CD8-positive, alpha-beta memory T cell (primary cell): ENCODE data around the gene BPIFB3. TPM values are rescaled to one million over a fixed set of nuclear protein-coding genes. Genes with fewer than 3 reads are reported as not detected.
A peak's percentile ranks its signal among the peaks of the same experiment; 100 is the strongest.
"Not testable (repeated sequence)": the region's sequence is repeated elsewhere in the genome, so short reads cannot be mapped to it uniquely, and the experiment has no call there.

Experiments used
- CTCF ChIA-PET: fragments of 350-600 bp; sonication (Branson Sonifier 250); formaldehyde crosslinking; loops from one replicate; lab custom pipeline; 2021; ENCODE audit warnings: antibody characterized with exemption; lab: Charles Lee
- POLR2A ChIA-PET: fragments of 350-600 bp; sonication (Branson Sonifier 250); formaldehyde crosslinking; loops from one replicate; lab custom pipeline; 2021; ENCODE audit warnings: antibody characterized with exemption; lab: Charles Lee
- DNase-seq, 5 donors: peaks; one replicate each; pipeline versions ENCODE4 v3.0.0 to v3.0.0-alpha.2; 2020 to 2022; ENCODE audit warnings: mixed read lengths in 1 of 5
- H3K27ac ChIP-seq: one replicate; pipeline ENCODE4 v1.7.0; 2013; ENCODE audit warnings: low read depth, mild to moderate bottlenecking, low read length, moderate library complexity
- H3K27me3 ChIP-seq: 2 replicates; pipeline ENCODE4 v1.7.0; 2013; ENCODE audit warnings: low read length, mild to moderate bottlenecking; ENCODE audit not compliant: insufficient read depth, poor library complexity, severe bottlenecking
- H3K36me3 ChIP-seq: 2 replicates; pipeline ENCODE4 v1.7.0; 2013; ENCODE audit warnings: mild to moderate bottlenecking, low read length, moderate library complexity; ENCODE audit not compliant: insufficient read depth
- H3K4me1 ChIP-seq: 2 replicates; pipeline ENCODE4 v1.7.0; 2013; ENCODE audit warnings: mild to moderate bottlenecking, low read length, moderate library complexity; ENCODE audit not compliant: insufficient read depth
- H3K4me3 ChIP-seq: 2 replicates; pipeline ENCODE4 v1.7.0; 2013; ENCODE audit warnings: mild to moderate bottlenecking, low read length
- H3K9me3 ChIP-seq: 2 replicates; pipeline ENCODE4 v1.7.0; 2013; ENCODE audit warnings: mild to moderate bottlenecking, low read length
- H3K27ac Mint-ChIP-seq, 8 donors: one replicate each; pipeline ENCODE4 v1.8.0; 2020 to 2021; ENCODE audit warnings: mixed read lengths in 8 of 8, mild to moderate bottlenecking in 6 of 8, inconsistent platforms in 3 of 8, moderate library complexity in 3 of 8
- H3K27me3 Mint-ChIP-seq, 2 donors: one replicate each; pipeline ENCODE4 v1.8.0; 2020 to 2021; ENCODE audit warnings: mixed read lengths in 2 of 2, mild to moderate bottlenecking in 1 of 2, moderate library complexity in 1 of 2
- H3K36me3 Mint-ChIP-seq, 3 donors: one replicate each; pipeline ENCODE4 v1.8.0; 2020 to 2021; ENCODE audit warnings: mixed read lengths in 3 of 3, inconsistent platforms in 1 of 3, mild to moderate bottlenecking in 1 of 3
- H3K4me1 Mint-ChIP-seq, 3 donors: one replicate each; pipeline ENCODE4 v1.8.0; 2020 to 2021; ENCODE audit warnings: mixed read lengths in 3 of 3, inconsistent platforms in 1 of 3, mild to moderate bottlenecking in 1 of 3
- H3K4me3 Mint-ChIP-seq, 7 donors: one replicate each; pipeline ENCODE4 v1.8.0; 2020 to 2021; ENCODE audit warnings: mixed read lengths in 7 of 7, mild to moderate bottlenecking in 6 of 7, moderate library complexity in 4 of 7, inconsistent platforms in 2 of 7
- H3K9me3 Mint-ChIP-seq, 5 donors: one replicate each; pipeline ENCODE4 v1.8.0; 2020 to 2022; ENCODE audit warnings: mixed read lengths in 5 of 5, mild to moderate bottlenecking in 3 of 5, moderate library complexity in 2 of 5, inconsistent platforms in 1 of 5
- polyA plus RNA-seq: library from polyadenylated mRNA; unstranded; fragments of 300-500 nt; fragmentation: Illumina TruSeq; gene quantifications from one replicate; pipeline ENCODE4 v1.2.3, GENCODE V29; 2021
- total RNA-seq, 2 experiments: library from RNA; stranded (reverse); gene quantifications; one replicate each; pipeline ENCODE4 v1.2.3, GENCODE V29; 2021

BPIFB3 gene
- total and polyA plus RNA-seq, 3 experiments from 2014 or later: not detected

GRCh38 chr20:33042983-33043730 is 10.5 kb upstream of the BPIFB3 start:
- DNase-seq: no peak
- H3K36me3 Mint-ChIP-seq: peaks cover 0 to 15% (median 1%) of the 10 kb centered on the region in 3 donors
- H3K27ac Mint-ChIP-seq: peak overlapping the region in 1 of 8 donors; percentile 41
- peaks cover 14 to 19% (median 17%) of the 10 kb centered on the region in 5 donors for H3K9me3 Mint-ChIP-seq
- Histone ChIP-seq H3K27me3 (no peaks in the 10 kb centered on the region), H3K4me1 (no peaks in the 10 kb centered on the region), H3K4me3 (no peak overlapping the region), H3K36me3 (no peaks in the 10 kb centered on the region), H3K27ac (no peak overlapping the region), H3K9me3 (peaks cover 4% of the 10 kb centered on the region)
- no peaks in the 10 kb centered on the region for H3K4me1 Mint-ChIP-seq
- ChIA-PET POLR2A (no interaction called here), CTCF (no interaction called here)
- H3K27me3 Mint-ChIP-seq: peaks cover 0 to 3% of the 10 kb centered on the region in 2 donors
- no peak overlapping the region for H3K4me3 Mint-ChIP-seq

DNA sequence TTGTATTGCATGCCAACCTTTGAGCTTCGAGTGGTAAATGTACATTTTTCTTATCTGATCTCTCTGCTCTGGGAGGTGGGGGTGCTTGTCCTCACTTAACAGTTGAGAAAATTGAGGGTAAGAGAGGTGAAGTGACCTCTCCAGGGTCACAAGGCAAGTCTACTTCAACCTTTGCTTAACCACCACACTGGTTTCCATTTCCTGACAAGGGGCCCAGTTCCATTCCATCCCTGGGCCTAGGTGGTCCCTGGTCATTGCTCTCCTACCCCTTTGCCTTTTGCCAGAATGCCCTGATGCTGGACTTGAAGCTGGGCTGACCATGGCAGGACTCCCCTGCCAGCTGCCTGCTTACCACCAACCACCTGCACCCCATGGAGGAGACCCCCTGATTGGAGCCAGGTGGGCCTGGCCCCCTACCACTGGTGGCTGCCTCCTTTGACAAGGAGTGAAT is 9.9 kb upstream of the BPIFB3 start:
- no peak overlapping the region for H3K4me3 ChIP-seq
- H3K27me3 ChIP-seq: no peaks in the 10 kb centered on the region
- no peak for DNase-seq
- Mint-ChIP-seq H3K36me3 (peaks cover 0 to 15% (median 3%) of the 10 kb centered on the region in 3 donors), H3K27me3 (peaks cover 0 to 3% of the 10 kb centered on the region in 2 donors), H3K9me3 (peaks cover 14 to 19% (median 17%) of the 10 kb centered on the region in 5 donors), H3K4me3 (no peak overlapping the region), H3K27ac (no peak overlapping the region), H3K4me1 (no peaks in the 10 kb centered on the region)
- no peaks in the 10 kb centered on the region for H3K4me1 ChIP-seq
- no peak overlapping the region for H3K27ac ChIP-seq
- H3K36me3 ChIP-seq: no peaks in the 10 kb centered on the region
- peaks cover 4% of the 10 kb centered on the region for H3K9me3 ChIP-seq
- ChIA-PET POLR2A (no interaction called here), CTCF (no interaction called here)

GRCh38 chr20:33045129-33045721 is 8.5 kb upstream of the BPIFB3 start:
- H3K27me3 Mint-ChIP-seq, H3K9me3 ChIP-seq, H3K27ac Mint-ChIP-seq, CTCF ChIA-PET, H3K4me1 Mint-ChIP-seq, H3K27me3 ChIP-seq, H3K4me3 ChIP-seq, H3K4me3 Mint-ChIP-seq, H3K4me1 ChIP-seq, H3K27ac ChIP-seq, H3K36me3 ChIP-seq, DNase-seq, POLR2A ChIA-PET: not testable (repeated sequence)
- peaks cover 14 to 19% (median 17%) of the 10 kb centered on the region in 5 donors for H3K9me3 Mint-ChIP-seq
- H3K36me3 Mint-ChIP-seq: peaks cover 0 to 15% (median 3%) of the 10 kb centered on the region in 3 donors

DNA sequence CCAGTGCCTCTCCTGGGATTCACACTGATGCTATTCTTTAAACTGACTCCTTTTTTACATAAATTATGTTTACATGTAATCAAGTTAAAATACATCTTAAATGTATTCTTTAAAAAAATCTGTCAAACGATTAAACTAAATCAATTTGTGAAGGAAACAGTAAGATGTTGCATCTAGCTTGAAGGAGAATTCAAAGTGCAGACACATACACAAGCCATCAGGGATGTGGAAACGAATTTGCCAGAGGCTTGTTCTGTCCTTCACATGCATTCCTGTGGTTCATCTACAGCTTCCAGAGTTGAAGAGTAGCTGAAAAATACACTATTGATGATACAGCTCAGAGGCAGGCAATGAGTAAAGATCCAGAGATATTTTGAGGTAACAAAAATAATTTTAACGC is 7.3 kb upstream of the BPIFB3 start:
- H3K4me3 ChIP-seq: no peak overlapping the region
- no peak for DNase-seq
- no peak overlapping the region for H3K27ac Mint-ChIP-seq
- H3K27me3 Mint-ChIP-seq: no peaks in the 10 kb centered on the region
- CTCF ChIA-PET: no interaction called here
- H3K36me3 ChIP-seq: no peaks in the 10 kb centered on the region
- peaks cover 0 to 15% (median 3%) of the 10 kb centered on the region in 3 donors for H3K36me3 Mint-ChIP-seq
- H3K27ac ChIP-seq: no peak overlapping the region
- H3K4me1 Mint-ChIP-seq: no peaks in the 10 kb centered on the region
- no peaks in the 10 kb centered on the region for H3K27me3 ChIP-seq
- H3K4me1 ChIP-seq: no peaks in the 10 kb centered on the region
- peaks cover 4% of the 10 kb centered on the region for H3K9me3 ChIP-seq
- POLR2A ChIA-PET: no interaction called here
- no peak overlapping the region for H3K4me3 Mint-ChIP-seq
- peaks cover 14 to 19% (median 17%) of the 10 kb centered on the region in 5 donors for H3K9me3 Mint-ChIP-seq

- CTCF ChIA-PET: no interaction called here
These were observed 2.4 kb upstream of the BPIFB3 start for GRCh38 chr20:33051333-33051732.

DNA sequence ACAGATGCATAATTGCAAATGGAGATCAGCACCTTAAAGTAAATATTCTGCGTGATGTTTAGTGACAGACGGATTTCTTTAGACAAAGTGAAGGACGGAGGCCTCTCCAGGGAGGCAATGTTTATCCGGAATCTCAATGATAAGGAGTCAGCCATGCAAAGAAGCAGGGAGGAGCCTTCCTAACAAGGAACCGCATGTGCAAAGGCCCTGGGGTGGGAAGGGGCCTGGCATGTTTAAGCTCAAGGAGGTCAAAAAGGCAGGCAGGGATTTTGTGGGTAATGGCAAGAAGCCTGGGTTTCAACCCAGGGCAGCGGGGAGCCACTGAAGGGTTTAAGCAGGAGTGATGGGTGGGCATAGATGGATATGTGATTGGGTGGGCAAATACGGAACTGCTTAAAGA is 678 bp downstream of the BPIFB3 start:
- ChIA-PET POLR2A (no interaction called here), CTCF (no interaction called here)
- Mint-ChIP-seq H3K36me3 (no peaks in the 10 kb centered on the region), H3K4me1 (no peaks in the 10 kb centered on the region), H3K9me3 (no peaks in the 10 kb centered on the region), H3K4me3 (no peak overlapping the region), H3K27me3 (peaks cover 0 to 3% of the 10 kb centered on the region in 2 donors), H3K27ac (no peak overlapping the region)
- Histone ChIP-seq H3K27ac (no peak overlapping the region), H3K4me3 (no peak overlapping the region), H3K27me3 (no peaks in the 10 kb centered on the region), H3K4me1 (no peaks in the 10 kb centered on the region), H3K9me3 (no peaks in the 10 kb centered on the region), H3K36me3 (no peaks in the 10 kb centered on the region)
- no peak for DNase-seq

More at GRCh38 chr20:33051333-33051732, 2.4 kb upstream of the BPIFB3 start:
- no peaks in the 10 kb centered on the region for H3K36me3 ChIP-seq
- Mint-ChIP-seq H3K4me3 (no peak overlapping the region), H3K27me3 (peaks cover 0 to 3% of the 10 kb centered on the region in 2 donors), H3K4me1 (no peaks in the 10 kb centered on the region), H3K36me3 (peaks cover 0 to 6% (median 1%) of the 10 kb centered on the region in 3 donors), H3K27ac (peak overlapping the region in 2 of 8 donors; percentile 23 to 72), H3K9me3 (peaks cover 0 to 3% (median 0%) of the 10 kb centered on the region in 5 donors)
- no peaks in the 10 kb centered on the region for H3K4me1 ChIP-seq
- no peaks in the 10 kb centered on the region for H3K9me3 ChIP-seq
- H3K4me3 ChIP-seq: no peak overlapping the region
- H3K27me3 ChIP-seq: no peaks in the 10 kb centered on the region
- no peak overlapping the region for H3K27ac ChIP-seq
- DNase-seq: no peak
- POLR2A ChIA-PET: no interaction called here

- Mint-ChIP-seq H3K27me3 (peaks cover 0 to 3% of the 10 kb centered on the region in 2 donors), H3K4me3 (no peak overlapping the region), H3K9me3 (no peaks in the 10 kb centered on the region), H3K4me1 (no peaks in the 10 kb centered on the region), H3K36me3 (no peaks in the 10 kb centered on the region), H3K27ac (peak overlapping the region in 1 of 8 donors; percentile 79)
- DNase-seq: no peak
- POLR2A ChIA-PET: no interaction called here
- Histone ChIP-seq H3K9me3 (no peaks in the 10 kb centered on the region), H3K4me3 (no peak overlapping the region), H3K36me3 (no peaks in the 10 kb centered on the region), H3K4me1 (no peaks in the 10 kb centered on the region), H3K27ac (no peak overlapping the region), H3K27me3 (no peaks in the 10 kb centered on the region)
- CTCF ChIA-PET: no interaction called here
These were observed 1.1 kb downstream of the BPIFB3 start for GRCh38 chr20:33054791-33055190.

- Mint-ChIP-seq H3K4me3 (no peak overlapping the region), H3K4me1 (no peaks in the 10 kb centered on the region), H3K36me3 (no peaks in the 10 kb centered on the region), H3K27me3 (peaks cover 0 to 3% of the 10 kb centered on the region in 2 donors), H3K27ac (no peak overlapping the region), H3K9me3 (no peaks in the 10 kb centered on the region)
- Histone ChIP-seq H3K27ac (no peak overlapping the region), H3K36me3 (no peaks in the 10 kb centered on the region), H3K4me1 (no peaks in the 10 kb centered on the region), H3K9me3 (no peaks in the 10 kb centered on the region), H3K4me3 (no peak overlapping the region), H3K27me3 (no peaks in the 10 kb centered on the region)
- DNase-seq: no peak
- ChIA-PET CTCF (no interaction called here), POLR2A (no interaction called here)
These were observed 5.4 kb downstream of the BPIFB3 start for GRCh38 chr20:33059136-33059535.
